GM12875 (cell line): ENCODE data around the gene RPS27A.
"Not testable (repeated sequence)": the region's sequence is repeated elsewhere in the genome, so short reads cannot be mapped to it uniquely, and the experiment has no call there.

Source experiments
- H3K4me3 ChIP-seq: one replicate; pipeline ENCODE4 v1.5.1; 2011; ENCODE audit warnings: low read depth, low read length, control low read depth
- CTCF ChIP-seq: IDR thresholded peaks from 2 replicates; pipeline ENCODE4 v1.5.1; 2011; ENCODE audit warnings: low read depth, mild to moderate bottlenecking, control low read depth, inconsistent platforms, low read length, moderate library complexity, borderline replicate concordance; ENCODE audit not compliant: insufficient read depth

Gene RPS27A

GRCh38 chr2:55223958-55224760 lies 8.3 kb upstream of the RPS27A start:
- TF ChIP-seq CTCF: no peak
- no peak overlapping the region for H3K4me3 ChIP-seq

GRCh38 chr2:55224761-55225261 lies 7.7 kb upstream of the RPS27A start:
- H3K4me3 ChIP-seq: no peak overlapping the region
- no peak for TF ChIP-seq CTCF

GRCh38 chr2:55225481-55226020 lies 6.9 kb upstream of the RPS27A start:
- no peak for TF ChIP-seq CTCF
- H3K4me3 ChIP-seq: no peak overlapping the region

- H3K4me3 ChIP-seq: not testable (repeated sequence)
Observed at GRCh38 chr2:55227437-55228225, 4.9 kb upstream of the RPS27A start.

GRCh38 chr2:55228226-55228563 lies 4.3 kb upstream of the RPS27A start:
- no peak for TF ChIP-seq CTCF
- H3K4me3 ChIP-seq: no peak overlapping the region

- no peak overlapping the region for H3K4me3 ChIP-seq
- no peak for TF ChIP-seq CTCF
Observed at GRCh38 chr2:55229221-55229620, 3.3 kb upstream of the RPS27A start.

GRCh38 chr2:55230551-55230950 lies 1.9 kb upstream of the RPS27A start:
- no peak overlapping the region for H3K4me3 ChIP-seq
- TF ChIP-seq CTCF: no peak
